Endometrial microvascular endothelial cells (primary cell): ENCODE measurements around the gene FAM118A. TPM values are rescaled to one million over a fixed set of nuclear protein-coding genes. Genes with fewer than 3 reads are reported as not detected.
"Not testable (repeated sequence)": the region's sequence is repeated elsewhere in the genome, so short reads cannot be mapped to it uniquely, and the experiment has no call there.

Experiments
- in situ Hi-C: cut with HindIII; loops from 2 replicates; pipeline ENCODE4 v1.10.0; 2017; ENCODE audit warnings: low sequenced_read_pairs, low pct_unique_long_range_greater_than_20kb; ENCODE audit errors: inconsistent ontology term
- total RNA-seq: library from RNA; depleted of rRNA; stranded (reverse); fragments of >200 nt; gene quantifications from one replicate; pipeline ENCODE4 v1.2.3, GENCODE V29; 2015; ENCODE audit errors: inconsistent ontology term

FAM118A gene
- total RNA-seq = 15.3 TPM

DNA sequence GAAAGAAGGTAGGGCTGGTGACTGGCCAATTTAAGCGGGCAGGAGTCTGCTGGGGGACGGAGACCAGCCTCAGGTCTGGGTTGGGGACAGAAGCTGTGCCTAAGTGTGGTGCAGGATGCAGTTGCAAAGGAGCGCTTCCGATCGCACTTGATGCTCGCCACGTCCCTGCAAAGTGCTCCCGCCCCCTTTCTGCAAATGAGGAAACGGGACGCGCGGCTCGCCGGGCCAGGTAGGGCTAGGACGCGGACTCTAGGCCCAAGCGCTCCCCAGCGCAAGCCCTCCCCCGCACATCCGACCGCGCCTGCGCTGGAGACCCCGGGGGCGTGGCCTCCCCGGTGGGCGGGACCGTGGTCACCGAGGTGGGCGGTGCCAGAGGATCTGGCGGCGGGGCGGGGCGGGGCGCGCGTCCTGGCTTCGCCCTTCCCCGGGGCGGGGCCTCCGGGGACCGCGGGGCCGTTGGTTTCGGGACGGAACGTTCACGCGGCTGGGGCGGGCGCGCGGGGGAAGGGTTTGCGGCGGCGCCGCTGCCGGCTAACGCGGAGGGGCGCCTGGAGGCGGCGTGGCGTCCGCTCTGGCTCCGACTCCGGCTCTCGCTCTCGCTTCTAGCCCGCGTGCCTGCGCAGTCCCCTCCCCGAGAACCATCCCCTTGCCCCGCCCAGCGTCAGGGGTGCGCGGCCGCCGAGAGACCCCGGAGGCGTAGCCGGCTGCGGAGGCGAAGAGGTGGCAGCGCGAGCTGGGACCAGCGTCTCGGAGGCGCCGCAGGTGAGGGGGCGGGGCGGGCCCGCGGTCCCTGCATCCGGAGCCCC is at the start of gene FAM118A:
TSS of gene FAM118A (plus strand) at position 513 of the 806 bp plus-strand sequence. CDS start 12,446 bp downstream, outside the sequence.
- in situ Hi-C loops = no loop called here

DNA sequence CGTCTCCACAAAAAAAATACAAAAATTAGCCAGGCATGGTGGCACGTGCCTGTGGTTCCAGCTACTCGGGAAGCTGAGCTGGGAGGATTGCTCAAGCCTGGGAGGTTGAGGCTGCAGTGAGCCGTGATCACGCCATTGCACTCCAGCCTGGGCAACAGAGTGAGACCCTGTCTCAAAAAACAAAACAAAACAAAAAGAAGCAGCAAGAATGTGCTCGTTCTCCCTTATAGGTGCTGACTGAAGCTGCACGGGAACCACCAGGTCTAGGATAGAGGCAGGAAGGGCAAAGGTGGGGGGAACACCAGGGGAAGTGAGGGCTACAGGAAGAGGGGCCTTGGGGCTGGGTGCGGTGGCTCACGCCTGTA is 49.4 kb upstream of the FAM118A start:
- in situ Hi-C loops = not testable (repeated sequence)

DNA sequence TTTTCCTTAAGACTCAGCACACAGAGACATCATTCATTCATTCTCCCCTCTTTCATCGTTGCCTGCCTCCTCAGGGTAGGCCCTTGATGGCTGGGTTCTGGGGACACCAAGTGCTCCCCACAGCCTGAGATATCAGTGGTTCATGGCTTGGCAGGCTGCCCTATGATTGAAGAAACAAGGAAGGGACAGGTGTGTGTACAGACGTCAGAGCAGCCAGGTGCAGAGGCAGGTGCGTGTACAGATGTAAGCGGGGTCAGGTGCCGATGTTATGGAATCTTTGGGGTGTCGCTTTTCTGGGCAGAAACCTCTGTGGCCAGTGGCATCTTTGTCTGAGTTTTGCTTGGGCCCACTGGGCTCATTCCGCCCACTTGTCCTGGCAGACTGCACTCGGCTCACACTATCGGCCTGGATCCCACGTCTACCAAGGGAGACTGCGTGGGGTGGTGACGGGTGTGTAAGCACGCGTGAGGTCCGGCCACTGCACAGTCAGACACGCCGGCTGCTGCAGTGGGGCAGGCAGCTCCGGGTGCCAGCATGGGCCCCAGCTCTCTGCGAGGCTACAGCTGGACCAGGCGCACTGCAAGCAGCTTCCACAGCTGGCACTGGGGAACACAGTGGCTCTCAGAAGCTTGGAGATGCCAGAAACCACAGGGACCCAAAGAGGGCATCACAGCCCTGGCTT is 48.2 kb upstream of the FAM118A start:
- in situ Hi-C loops = no loop called here

DNA sequence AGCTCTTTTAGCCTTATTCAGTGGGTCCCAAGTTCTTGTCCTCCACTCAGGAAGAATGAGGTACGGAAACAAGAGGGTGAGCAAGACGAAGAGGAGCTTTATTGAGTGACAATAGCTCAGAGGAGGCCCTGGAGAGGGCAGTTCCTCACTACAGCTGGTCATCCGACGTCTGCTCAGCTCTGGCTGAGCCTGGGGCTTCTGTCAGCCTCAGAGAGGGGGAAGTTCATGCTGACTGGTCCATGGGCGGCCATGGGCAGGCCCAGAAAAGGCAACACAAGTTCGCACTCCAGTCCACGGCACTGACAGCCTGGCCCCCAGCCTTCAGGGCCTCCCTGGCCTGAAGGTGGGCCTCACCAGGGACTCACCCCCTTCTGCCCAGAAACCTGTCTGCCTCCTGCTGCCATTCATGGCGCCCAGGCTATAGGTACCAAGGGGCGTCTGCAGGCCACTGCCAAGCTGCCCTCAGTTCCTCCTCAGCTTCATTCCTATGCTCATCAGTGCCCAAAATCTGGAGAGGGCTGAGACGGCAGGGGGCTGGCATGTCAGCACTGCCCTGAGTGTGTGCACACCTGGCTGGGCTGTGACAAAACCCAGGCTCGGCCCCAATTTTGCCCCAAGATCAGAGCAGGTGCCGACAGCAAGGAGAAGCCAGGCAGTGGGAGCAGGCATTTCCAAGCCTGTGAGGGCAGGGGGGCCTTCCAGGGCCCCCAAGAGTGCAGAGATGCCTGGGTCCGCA is 47.4 kb upstream of the FAM118A start:
- in situ Hi-C loops = no loop called here

DNA sequence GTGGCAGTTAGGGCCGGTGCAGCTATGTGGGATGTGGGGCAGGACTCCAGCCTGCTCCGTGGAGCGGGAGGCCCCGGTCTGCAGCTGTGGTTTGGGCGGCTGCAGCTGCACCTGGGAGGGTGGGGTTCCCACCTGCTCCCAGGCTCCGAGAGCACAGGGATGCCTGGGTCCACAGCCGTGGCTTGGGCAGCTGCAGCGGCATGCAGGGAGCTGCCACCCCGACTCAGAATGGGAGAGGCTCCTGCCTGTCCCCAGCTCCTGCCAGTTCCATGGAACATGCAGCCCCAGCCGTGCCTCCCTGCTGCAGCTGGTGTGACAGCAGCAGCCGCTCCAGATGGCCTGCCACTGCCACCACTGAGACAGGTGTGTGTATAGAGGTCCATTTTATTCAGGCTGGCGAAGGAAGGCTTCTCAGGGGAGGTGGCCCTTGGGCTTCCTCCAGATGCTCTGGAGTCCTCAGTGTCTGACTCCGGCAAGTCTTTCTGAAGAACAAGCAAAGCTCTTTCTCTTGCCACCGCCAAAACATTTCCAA is 46.7 kb upstream of the FAM118A start:
- in situ Hi-C loops = no loop called here

DNA sequence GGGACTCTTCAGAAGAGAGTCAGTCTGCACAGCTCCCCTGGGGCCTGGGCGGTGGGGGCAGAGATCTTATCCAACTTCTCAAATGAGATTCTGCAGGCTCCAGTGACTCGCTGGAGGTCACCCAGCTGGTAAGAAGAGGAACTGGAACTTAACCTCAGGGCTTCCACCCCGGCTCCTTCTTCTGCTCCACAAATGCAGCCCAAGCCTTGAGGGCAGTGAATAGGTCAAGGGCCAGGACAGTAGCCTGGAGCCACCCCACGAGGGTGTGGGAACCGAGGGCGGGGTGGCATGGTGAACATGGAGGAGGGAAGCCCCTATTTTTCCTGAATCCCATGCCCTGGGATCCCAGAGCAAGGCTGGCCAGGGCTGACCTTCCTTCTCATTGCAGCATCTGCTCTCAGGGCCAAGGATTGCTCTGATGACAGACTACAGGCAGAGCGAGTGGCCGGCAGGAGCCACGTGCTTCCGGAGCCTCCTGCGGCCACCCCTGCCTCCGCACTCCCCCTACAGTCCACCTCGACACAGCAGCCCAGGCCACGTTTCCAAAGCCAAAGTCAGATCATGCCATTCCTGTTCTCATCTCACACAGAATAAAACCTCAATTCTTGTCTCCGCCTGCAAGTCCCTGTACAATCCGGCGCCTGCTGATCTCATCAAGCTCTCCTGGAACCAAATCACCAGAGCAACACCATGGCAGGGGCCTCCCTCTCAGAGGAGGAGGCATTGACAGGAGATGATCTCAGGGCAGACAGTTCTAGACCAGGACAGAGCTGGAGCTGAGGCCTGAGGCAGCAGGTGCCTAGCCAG is 46.1 kb upstream of the FAM118A start:
- in situ Hi-C loops = no loop called here

DNA sequence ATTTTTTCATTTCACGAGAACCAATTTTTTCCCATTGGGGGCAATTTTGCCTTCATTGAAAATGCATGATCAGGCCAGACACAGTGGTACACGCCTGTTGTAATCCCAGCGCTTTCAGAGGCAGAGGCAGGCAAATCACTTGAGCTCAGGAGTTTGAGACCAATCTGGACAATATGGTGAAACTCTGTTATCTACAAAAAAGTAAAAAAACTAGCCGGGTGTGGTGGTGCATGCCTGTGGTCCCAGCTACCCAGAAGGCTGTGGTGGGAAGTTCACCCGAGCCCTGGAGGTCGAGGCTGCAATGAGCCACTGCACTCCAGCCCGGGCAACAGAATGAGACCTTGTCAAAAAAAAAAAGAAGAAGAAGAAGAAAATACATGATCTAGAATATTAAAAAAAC is 44.2 kb upstream of the FAM118A start:
- in situ Hi-C loops = no loop called here

DNA sequence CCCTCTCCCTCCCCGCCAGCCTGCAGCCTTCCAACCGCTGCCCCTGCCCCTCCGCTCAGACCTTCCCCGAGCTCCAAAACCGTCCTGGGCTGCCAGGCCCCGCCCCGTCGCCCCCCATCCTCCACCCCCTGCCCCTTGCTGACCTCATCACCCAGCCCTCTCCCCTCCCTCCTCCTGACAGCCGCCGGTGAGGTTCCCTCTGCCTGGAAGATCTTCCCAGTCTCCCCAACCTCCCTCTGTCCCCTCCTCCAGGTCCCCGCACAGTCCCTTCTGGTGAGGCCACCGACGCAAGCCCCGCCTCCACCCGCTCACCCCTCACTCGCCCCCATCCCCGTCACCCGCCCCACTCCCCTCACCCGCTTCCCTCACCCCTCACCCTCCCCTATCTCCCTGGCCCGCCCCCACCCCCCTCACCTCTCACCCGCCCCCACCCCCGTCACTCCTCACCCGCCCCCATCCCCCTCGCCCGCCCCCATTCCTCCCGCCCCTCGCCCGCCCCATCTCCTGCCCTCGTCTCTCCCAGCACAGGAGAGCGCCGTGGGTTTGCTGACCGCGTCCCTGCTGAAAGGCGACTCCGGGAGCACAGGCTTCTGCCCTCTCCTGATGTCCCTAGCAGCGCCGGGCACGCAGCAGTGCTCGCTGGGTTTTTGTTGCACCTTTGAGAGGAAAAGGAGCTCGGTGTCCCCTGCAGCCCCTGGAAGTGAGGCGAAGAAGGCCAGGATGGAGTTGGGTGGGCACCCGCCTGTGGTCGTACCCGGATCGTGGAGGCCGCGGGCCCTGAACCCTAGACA is 41.4 kb upstream of the FAM118A start:
- in situ Hi-C loops = no loop called here

DNA sequence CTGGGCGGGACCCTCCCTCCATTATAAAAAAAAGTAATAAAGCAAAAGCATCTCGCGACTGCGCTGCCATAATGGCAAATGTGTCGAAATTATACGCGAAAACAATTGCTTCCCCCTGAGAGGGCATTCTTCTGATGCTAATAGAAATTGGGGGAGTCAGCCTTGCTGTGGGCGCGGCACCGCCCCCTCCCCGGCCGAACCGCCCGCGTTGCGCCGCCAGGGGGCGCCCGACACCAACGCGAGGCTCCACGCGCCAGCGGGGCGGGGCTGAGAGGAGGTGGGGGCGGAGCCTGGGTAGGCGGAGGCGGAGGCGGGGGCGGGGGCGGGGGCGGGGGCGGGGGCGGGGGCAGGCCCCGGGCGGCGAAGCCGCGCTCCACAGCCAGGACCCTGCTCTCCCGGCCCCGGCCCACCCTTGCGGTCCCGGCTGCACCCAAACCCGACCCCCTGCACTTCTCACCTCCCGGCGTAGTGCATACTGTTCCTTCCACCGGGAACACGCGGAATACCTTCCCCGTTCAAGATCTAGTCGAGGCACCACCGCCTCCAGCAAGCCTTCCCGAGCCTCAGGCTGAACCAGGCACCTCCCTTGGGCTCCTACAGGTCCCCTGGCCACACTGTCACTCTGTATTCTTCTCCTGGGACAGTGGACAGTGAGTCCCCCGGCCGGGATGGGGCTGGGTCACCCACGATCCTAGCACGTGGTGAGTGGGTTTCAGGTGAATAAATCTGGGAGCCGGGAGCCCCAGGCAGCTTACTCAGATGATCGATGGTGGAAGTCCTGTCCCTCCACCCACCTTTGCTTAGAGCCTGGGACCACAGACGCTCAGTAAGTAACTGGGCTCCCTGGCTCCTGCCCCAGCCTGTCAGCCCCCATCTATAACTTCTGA is 40.5 kb upstream of the FAM118A start:
- in situ Hi-C loops = no loop called here

DNA sequence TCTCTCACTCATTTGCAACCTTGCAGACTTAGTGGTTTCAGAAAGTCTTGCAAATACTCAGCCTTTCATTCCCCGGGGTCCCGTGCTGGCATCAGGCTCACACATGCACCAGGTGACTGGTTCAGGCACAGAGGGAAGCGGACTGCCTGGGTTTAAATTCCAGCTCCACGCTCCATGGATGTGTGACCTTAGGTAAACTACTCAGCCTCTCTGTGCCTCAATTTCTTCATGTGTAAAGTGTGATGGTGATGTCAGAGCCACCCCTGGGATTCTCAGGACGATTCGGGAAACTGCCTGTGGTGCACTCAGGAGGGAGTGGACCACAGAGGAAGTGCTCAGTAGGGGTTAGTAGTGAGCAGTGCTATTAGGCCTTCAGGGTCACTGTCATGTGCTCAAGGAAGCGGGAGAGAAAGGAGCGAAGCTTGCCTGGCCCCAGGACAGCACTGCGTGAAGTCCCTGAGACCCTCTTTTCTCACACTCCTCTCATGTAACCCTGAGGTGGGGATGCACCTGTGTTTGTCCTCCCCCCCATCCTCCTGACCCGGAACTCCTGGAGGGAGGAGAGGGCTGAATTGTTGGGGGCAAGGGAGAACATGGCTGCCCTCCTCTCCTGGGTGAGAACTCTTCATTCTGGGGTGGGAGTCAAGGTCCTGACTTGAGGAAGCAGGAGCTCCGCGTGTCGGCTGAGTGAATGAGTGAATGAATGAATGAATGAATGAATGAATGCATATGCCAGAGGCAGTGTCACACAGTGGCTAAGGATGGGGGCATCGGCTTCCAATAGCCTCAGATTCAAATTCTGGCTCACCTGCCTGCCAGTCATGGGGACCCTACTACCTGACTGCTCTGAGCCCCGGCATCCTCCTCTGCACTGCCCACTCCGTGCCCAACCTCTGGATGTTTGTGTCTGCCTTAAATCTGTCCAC is 39.4 kb upstream of the FAM118A start:
- in situ Hi-C loops = loop anchor here (10.0 kb wide), 1 partner anchor 64 kb away; no protein-coding TSS in a partner anchor

DNA sequence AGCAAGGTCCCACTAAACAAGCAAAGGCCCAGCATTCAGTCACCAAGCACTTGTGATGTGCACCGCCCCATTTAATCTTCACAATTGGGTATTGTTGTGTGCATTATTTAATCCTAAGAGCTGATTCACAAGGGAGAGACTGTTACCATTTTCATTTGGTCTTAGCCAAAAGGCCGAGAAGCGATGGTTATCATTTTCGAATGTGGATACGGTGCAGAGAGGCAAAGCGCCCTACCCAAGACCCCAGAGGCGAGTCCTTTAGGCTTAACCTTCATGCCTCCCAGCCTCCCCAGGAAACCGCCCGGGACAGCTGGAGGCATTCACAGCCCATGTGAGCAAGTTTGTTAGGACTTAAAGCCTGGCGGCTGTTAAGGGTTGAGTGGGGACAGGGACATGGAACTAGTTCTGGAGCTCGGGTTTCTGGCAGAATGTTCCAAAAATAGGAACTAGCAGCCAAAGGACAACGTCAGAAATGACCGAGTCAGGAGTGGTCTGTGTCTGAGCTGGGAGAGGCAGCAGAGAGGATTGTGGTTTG is 38.0 kb upstream of the FAM118A start:
- in situ Hi-C loops = loop anchor here (10.0 kb wide), 1 partner anchor 63 kb away; no protein-coding TSS in a partner anchor

DNA sequence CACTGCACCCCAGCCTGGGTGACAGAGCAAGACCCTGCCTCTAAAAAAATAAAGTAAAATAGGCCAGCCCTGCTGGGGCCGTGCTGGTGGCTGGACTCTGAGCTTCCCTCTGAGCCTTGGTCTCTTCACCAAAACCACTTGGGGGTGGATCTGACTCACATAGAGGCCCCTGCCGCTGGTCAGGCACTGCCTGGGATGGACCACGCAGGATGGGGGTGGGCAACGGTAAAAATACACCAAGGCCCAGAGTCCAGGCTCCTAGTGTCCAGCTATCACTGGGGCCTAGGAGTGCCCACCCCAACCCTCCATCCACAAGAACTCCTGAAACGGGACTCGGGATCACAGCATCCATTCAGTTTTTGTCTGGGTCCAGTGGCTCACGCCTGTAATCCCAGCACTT is 37.2 kb upstream of the FAM118A start:
- in situ Hi-C loops = loop anchor here (10.0 kb wide), 1 partner anchor 62 kb away; no protein-coding TSS in a partner anchor

DNA sequence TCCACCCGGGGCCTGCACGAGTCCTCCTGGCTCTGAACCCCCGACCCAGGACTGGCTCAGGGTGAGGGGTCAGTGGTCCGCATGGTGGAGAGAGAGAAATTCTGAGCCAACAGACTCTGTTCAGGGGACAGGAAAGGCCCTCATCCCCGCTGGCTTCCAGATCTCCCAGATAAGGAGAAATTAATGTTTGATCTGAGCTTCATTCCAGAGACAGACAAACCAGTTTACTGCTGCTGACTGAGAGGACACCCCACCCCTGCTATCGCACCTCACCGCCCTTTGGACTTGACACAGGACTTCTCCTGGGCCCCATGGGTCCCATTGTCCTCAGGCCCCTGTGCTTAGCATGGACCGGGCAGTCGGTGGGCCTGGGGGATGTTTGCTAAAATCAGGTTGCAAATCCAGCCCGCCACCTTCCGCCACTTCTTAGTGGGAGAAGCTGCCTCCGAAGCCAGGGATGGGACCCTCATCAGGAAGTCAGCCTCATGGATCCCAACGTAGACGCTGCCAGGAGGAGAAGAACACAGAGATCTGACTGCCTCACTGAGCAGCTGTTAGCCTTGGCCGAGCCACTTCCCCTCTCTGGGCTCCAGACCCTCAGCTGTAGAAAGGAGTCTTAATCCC is 36.2 kb upstream of the FAM118A start:
- in situ Hi-C loops = loop anchor here (10.0 kb wide), 1 partner anchor 61 kb away; no protein-coding TSS in a partner anchor

DNA sequence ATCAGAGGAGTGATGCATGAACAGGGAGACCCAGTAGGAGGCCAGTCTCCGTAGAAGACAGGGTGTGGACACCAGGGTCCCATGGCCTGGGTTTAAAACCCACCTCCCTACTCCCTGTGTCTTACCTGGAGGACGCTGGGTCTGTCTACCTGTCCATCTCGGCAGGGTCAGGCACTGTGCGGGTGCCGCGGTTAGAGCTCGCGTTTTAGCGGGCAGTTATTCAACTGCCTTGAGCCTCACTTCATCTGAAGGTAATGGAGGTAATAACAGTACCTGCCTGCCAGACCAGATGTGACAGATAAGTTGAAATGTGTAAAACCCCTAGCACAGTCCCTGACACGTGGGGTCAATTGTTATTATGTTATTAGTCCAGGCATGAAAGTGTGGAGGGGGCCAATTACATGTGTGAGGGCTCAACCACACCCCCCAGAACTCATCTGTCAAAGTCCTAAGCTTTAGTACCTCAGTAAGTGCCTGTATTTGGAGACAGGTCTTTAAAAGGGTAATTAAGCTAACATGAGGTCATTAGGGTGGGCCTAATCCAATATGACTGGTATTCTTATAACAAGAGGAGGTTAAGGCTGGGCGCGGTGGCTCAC is 33.1 kb upstream of the FAM118A start:
- in situ Hi-C loops = loop anchor here (10.0 kb wide), 1 partner anchor 58 kb away; no protein-coding TSS in a partner anchor

DNA sequence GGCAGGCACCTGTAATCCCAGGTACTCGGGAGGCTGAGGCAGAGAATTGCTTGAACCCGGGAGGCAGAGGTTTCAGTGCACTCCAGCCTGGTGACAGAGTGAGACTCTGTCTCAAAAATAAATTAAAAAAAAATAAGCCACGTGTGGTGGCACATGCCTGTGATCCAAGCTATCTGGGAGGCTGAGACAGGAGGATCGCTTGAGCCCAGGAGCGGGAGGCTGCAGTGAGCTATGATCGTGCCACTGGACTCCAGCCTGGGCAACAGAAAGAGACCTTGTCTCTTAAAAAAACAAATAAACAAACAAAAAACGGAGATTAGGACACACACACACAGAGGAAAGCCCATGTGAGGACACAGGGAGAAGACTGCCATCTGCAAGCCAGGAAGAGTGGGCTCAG is 32.0 kb upstream of the FAM118A start:
- in situ Hi-C loops = loop anchor here (10.0 kb wide), 1 partner anchor 57 kb away; no protein-coding TSS in a partner anchor
